NCI-H2107 treated with DMSO at 0.1 percent for 48 hours (cell line): Measurements from ENCODE around the gene ACTA2.

Experiments used
- DNase-seq: peaks from one replicate; lab custom pipeline; 2025; ENCODE audit not compliant: unreplicated experiment; lab: John Stamatoyannopoulos, UW

Gene ACTA2

DNA sequence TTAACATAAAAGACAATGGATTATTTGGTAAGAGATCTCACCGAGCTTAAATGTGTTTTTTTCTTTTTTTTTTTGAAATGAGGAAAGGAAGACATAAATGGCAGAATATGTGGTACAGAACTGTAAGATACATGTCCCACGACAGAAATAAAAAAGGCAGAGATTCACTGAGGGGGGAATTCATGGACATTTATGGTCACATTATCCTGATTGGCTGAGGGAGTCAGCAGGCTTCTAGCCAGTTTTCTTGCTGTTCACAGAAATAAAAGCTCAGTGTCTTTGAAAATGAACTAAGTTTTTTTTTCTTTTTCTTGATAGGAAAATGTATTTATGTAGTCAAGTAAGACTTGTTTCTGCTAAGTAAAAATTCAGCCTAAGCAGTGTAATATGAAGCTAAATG lies 29.8 kb upstream of the ACTA2 start:
- DNase-seq = no peak

DNA sequence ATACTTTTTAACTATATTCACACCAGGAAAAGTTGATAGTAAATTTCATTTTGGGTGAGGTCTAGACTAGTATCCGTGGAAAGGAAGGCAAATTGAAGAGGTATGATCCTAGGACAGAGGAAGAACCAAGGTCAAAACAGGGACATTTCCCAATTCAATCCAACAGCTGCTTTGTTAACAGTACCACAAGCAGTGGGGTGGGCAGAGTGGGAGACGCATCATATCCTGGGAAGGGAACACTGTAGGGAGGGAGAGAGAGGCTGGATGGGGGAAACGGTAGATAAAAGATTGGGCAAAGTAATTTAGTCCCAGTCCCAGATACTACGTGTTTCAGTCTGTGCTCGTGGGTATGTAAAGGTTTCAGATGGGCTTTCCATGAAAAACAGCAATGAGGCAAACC lies 28.9 kb upstream of the ACTA2 start:
- no peak for DNase-seq

DNA sequence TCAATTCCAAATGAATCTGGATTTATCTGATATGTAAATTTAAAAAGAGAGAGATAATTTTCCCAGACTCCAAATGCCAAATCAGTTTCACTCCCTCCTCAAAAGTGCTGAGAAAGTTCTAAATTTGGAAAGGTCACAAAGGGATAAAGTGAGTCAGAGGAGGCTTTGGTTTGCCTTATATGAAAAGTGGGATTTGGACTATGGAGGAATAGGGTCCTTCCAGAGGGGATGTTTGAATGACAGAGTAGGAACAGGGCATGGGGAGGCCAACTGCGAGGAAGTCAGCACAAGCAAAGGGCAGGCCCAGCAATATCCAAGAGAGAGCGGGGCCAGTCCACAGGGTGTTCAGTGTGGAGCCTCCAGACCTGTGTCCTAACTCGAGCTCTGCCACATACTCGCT lies 28.2 kb upstream of the ACTA2 start:
- no peak for DNase-seq

DNA sequence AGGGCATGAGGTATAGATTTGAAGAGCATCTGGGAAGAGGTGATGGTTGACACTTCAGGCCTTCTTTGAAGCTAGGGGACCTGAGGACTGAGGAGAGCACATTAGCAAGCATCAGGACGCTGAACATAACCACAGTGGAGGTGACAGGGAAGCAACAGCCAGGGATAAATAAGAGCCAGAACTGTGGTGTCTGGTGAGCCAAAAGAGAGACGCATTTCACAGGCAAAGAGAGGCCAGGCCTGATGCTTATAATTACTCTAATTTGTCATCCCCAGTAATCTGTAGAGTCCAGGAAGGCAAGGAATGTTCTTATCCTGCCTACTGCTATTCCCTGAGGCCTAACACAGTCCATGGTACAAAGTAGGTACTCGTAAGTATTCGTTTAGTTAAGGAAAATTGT lies 27.7 kb upstream of the ACTA2 start:
- DNase-seq = no peak

DNA sequence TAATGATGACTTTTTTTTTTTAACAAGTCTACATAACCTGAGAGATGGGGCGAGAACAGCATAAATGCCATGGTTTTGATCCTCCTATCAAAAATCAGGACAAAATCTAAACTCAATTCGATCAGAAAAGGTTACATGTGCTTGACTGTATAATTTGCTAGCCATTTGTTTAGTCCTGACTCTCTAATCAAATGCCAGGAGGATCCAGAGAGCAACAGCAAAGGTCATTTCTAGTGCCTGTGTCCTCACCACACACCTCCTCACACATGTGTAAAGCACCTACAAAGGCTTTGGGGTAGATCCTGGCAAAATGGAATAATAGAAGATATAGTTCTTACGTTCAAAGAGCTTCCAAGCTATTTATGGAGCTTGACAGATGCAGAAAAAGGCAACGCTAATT lies 27.0 kb upstream of the ACTA2 start:
- no peak for DNase-seq

DNA sequence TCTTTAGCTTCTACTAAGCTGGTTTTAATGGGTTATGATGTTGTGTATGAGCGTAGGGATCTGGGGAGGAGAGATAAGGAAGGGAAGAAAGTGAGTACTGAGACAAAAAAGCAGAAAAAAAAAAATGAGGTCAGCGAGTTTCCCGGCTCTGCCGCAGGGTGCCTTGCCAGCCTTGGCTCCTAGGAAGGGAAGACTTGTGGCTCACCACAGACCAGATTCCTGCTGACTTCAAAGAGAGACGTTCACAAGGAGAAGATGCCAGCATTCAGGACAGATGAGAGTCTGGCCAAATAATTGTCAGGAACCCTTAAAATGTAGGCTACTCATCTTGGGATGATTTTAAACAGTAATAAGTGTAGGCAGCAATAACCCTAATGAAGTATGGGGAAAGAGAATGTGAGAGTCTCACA lies 26.6 kb upstream of the ACTA2 start:
- no peak for DNase-seq

DNA sequence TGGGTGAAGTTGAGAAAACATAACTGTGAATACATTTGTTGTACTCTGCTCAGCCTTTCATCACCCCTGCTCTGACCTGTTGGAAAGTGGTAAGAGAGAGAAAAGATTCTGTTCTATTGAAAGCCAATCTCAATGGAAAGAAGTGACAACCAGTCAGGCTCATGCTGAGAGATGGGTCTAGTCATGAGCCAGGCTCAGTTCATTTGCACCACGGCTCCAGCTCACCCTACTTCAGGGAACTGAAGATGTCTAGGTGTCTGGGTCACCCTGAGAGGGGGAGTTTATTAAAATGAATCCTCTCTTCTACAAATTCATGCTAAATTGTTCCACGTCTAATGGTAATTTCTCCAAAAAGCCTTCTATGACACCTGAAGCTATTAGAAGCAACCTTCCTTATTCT lies 25.9 kb upstream of the ACTA2 start:
- DNase-seq = no peak

DNA sequence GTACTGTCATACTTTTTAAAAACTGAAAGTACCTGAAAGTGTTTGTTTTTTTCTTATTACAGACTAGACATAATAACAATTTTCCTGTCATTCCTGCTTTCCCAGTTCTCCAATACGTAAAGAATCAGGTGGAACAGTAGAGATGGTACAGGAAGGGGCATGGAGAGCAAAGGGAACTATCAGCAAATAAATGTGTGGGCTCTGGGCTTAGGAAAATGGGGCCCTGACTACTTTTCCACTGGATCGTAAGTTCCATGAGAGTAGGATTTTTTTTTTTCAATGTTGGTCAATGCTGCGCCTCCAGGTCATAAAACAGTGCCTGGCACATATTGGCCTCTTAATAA lies 22.8 kb upstream of the ACTA2 start:
- DNase-seq = no peak

DNA sequence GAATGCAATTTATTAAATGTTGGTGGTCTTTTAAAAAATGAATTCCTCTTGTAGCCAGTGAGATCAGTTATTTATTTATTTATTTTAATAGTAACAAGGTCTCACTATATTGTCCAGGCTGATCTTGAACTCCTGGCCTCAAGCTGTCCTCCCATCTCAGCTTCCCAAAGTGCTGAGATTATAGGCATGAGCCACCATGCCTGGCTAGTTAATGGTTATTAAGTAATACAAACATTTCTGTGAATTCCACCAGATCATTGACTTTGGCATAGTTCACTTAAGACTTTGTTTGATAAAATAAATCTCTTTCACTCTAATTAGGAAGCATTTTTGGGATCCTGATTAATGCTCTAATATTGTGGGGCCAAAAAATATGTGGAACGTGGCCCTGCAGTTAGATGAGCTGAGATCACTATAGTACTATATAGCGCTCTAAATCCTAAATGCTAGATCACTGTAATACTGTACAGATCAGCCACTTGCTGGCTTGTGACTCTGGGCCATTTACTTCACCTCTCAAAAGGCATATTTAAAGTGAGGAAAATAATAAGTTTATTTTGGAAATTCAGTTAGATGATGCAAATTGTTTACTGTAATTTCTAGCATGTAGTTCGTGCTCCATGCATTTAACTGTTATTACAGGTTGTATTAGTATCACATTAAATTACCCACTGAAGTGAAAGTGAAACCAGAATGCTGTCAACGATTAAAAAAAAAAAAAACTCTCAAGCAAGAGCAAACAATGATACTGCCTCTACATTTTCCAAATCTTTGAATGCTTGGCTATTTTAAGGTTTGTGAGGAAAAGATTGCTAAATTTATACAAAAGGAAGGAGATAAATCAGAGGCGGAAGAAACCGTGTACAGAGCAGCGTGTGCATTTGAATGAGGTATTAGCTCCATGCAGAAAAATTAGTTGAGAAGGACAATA lies 22.1 kb upstream of the ACTA2 start:
- no peak for DNase-seq

DNA sequence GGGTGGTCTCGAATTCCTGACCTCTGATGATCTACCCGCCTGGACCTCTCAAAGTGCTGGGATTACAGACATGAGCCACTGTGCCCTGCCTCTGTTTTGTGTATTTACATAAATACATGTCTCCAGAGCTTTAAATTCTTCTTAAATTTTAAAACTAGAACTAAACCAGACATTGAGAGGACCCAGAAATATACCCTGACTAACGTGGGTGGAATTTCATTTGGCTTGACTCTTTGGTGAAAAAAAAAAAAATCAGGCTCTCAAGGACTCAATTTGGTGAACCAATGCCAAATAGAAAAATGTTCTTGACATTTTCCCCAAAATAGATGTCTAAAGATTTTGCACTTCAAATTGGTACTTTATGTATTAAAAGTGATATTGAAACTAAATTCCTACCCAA lies 21.4 kb upstream of the ACTA2 start:
- DNase-seq = no peak

DNA sequence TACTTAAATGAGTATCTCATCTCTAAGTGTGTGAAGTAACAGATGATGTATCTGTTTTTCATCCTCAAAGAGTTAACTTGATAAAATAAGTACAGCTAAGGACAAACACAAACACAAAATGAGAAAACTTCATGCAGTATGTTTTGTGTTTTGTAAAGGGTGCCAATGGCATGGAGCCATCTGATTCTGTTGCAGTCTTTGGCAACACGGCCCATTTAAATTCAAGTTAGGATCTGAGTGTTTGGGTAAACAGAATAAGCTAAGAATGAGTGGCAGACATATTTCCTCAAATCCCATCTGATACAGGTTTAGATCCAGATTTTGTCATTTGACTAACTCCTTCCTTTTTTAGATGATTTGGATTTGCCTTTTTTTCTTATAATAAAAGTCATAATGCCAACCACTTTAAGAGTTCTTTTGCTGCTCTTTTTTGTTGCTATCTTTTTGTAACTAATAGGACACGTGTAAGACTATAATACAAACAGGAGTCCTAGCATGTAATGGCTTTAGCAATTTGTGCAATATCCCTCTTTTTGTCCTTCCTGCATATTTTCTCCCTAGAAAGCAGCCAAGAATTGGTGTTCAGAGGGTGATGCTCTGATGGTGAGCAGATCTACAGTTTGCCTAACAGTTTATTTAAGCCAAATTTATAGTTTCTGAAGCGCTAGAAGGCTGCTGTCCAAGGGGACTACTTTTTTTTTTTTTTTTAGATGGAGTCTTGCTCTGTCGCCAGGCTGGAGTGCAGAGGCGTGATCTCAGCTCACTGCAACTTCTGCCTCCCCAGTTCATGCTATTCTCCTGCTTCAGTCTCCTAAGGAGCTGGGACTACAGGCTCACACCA lies 18.9 kb upstream of the ACTA2 start:
- DNase-seq = no peak

DNA sequence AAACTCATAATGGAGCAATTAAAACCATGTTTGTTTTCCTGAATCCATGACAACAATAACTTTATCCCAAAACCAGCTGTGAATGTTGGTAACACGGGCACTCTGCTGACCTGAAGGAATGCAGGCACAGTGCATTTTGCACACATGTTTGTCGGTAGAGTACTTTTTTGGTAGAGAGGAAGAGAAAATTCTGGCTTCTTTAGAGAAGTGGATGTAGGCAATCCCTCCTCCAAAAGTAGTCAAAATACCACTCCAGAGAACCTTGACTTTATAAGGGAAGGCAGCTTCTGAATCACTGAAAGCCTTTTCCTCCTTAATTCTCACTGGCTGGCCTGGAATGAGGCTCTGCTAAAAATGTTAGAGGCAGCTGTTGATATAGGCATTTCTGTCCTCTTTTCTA lies 15.8 kb upstream of the ACTA2 start:
- DNase-seq = no peak

DNA sequence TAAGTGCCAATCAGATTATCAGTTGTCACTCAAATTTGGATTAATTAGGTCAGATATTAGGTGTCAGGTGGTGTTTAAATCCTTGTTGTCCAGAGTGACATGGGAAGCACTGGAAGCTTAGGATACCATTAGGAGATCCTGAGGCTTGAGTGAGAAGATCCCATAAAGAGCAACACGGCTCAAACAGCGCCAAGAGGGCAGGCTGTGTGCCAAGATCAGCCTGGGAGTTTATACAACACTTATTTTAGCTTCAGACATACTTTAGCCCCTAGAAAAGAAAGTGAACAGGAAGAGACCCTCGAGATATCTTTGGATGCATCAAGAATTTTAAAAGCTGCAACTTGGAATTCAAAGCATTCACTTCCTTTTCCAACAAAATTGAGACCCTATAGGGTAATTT lies 14.2 kb upstream of the ACTA2 start:
- DNase-seq = no peak

DNA sequence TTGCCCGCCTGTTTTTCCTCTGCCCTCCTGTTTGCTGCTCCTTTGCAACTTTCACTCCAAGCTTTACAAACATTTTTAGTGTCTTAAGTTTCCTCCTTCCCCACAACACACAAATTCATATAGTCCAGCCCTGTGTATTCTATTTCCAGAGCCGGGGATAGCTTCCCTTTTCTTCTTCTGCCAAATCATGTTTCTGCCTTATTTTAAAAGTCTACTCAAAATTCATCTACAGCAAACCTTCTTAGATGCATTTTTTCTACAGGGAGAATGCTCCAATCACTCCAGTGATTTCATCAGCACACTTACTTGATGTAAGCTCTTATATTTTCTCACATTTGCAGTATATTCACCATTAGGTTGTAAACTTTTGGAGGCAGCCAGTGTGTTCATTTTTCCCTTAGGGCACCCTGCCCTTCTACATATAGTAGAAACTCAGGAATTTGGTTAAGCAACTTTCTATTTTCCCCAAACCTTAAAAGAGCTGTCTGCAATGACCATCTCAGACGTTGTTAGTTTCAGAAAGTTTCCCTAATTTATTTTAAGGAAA lies 12.4 kb upstream of the ACTA2 start:
- DNase-seq = no peak

DNA sequence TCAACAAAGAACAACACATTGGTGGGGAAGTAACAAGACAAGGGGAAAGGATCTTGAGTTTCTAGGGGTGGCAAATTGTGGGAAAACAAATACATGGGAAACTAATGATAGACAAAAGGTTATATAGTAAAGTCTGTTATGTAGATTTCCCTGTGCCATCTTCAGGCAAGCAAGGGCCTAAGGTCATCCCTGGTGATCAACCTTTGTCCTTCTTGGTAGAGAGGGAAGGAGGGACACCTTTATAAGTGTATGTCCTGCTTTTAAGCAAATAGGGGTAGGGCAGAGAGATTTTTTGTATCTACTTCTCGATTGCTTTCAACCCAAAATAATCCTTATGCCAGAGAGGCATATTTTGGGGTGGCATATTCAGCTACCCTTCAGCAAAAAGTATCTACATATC lies 11.8 kb upstream of the ACTA2 start:
- no peak for DNase-seq

DNA sequence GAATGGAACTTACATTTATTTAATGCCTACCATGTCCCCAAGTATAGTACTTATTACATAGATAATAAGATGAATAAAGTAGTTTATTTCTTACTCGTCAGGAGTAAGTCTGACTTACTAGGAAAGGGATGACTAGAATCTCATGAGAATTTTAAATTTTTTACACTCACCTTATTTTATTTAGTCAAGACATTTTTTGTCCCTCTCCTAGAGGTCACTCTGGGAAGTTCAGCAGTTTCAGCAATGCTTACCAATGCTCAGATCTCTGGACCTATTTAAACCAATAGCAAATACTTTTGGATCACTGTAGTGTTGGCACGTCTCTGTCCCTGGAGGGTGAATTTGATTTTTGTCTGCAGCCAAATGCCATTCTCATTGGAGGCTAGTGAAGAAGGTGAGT lies 10.7 kb upstream of the ACTA2 start:
- no peak for DNase-seq

DNA sequence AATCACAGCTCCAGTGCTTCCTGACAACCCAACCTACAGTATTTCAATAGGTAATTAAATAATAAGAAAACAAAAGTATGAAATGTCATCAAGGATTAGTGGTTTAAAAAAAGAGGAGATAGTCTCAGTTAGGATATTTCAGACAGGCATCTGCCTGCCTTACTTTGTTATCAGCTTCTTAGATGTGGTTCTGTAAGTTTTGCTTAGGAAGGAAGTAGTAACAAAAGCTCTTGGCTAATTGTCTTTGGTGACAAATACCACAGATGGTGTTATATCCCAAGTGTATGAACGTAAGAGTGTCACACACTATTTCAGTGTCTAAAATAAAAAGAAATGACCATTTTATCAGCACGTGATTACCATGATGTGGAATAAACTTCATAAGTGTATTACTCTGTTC lies 9.8 kb upstream of the ACTA2 start:
- no peak for DNase-seq

DNA sequence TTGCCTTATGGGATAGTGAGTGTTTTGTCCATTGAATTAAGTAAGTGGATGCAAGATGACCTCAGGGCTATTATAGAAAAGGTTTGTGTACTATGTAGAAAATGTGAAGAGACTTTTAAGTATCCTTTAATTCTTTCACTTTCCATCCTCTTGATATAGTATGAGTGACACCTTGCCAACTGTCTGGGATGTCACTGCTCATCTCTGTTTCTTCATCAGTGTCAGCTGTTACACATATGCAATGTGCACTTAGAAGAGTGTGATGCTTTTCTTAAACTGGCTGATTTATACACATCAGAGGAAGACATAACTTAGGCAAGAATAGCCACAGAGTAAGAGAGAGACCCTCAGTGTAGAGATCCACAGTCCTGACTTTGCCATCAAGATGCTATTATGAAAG lies 8.7 kb upstream of the ACTA2 start:
- no peak for DNase-seq

DNA sequence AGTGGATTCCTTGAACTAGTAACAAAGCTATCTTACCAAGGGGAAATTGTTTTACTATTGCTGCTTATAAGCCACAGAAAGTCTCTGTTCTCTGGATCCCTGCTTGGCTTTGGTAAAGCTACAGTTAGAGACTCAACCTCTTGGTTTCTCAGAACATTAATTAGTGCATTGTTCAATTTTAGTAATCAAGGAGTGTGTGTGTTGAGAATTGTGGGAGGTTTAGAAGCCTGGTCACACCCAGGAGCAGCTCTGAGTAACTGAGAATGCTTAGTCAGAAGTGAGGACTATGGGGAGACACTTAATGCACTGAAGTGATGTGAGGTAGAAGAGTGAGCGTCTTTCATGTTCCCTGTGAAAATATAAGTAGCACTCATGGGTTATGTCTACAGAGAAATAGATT lies 8.2 kb upstream of the ACTA2 start:
- no peak for DNase-seq

DNA sequence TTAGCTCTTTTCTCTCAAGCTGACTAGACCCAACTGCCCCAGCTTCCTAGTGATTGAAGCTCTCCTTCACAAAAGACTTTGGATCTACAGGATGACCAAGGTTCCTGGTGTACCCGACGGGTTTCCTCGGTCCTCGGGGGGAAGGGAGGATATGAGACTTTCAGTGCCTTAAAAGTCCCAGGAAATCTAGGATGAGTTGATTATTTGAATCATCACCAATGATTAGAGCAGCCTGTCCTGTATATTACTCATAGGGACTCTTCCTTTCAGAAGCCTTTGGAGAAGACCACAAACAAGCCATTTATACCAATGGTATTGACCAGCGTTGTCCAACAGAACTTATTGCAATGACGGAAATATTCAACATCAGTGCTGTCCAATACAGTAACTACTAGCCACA lies 6.1 kb upstream of the ACTA2 start:
- no peak for DNase-seq

DNA sequence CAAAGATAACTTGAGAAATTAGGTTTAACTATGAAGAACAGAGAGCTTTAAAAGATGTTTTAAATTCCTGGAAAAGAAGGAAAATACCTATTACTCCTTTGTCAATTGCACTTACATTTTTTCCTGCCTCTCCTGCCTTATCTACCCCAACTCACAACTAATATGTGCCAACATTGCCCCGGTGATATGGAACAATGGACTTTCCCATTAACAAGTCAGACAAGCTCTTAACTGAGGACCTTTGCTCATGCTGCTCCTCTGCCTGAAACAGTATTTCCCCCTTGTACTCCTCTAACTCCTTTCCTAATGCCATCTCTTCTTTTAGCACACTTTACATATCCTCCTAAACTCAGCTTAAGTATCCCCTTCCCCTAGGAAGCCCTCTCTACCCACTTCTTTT lies 4.8 kb upstream of the ACTA2 start:
- DNase-seq = no peak

DNA sequence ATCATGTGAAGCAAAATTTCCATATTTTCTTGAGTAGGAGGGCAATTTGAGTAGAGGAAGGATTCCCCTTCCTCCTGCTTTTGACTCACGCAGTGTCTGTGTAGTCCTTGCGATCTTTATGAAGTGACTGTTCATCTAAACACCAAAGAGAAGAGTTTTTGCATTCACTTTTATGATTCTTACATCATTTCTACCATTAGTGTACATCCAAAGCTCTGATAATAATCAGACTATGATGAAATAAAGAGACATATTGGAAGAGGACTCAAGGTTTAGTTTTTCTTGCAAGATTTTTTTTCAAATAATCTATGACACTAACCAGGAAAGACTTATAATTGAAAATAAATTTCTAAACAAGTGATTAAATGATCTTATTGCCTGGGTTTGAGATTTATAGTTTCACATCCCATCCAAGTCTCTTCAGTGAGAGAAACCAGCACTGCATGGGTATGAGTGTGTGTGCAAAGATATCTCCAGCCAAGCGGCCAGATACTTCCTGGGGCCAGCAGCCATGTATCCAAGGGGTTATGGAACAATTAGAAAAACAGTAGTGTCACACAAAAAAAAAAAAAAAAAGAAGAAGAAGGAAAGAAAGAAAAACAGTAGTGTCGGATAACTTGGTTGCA lies 2.0 kb upstream of the ACTA2 start:
- no peak for DNase-seq
